ENCODE data around the gene SEPTIN10. TPM values are rescaled to one million over a fixed set of nuclear protein-coding genes. Genes with fewer than 3 reads are reported as not detected.

SEPTIN10 gene
- total RNA-seq, 1 experiment from 2014 or later: 113 TPM

- TF ChIP-seq ELF1 (IDR thresholded peaks at IDR 0.05; ENCODE audit: borderline replicate concordance, low read depth): no peak
These were observed 10.2 kb upstream of the SEPTIN10 start (continued) for GRCh38 chr2:109623923-109624322.

GRCh38 chr2:109623297-109623696 is 9.5 kb upstream of the SEPTIN10 start:
- H3K9me3 ChIP-seq (ENCODE audit: control insufficient read depth in 1 of 2, insufficient read depth in 1 of 2, low read depth in 1 of 2, low read length in 2 of 2): no peaks in the 10 kb centered on the region
- H3K79me2 ChIP-seq (ENCODE audit: insufficient read depth, low read length): no peaks in the 10 kb centered on the region
- no peaks in the 10 kb centered on the region for H3K9me2 ChIP-seq (ENCODE audit: insufficient read depth)
- no TSS peak for BruUV-seq (replicated peaks)
- no peaks in the 10 kb centered on the region for H3K4me1 ChIP-seq (ENCODE audit: control insufficient read depth in 1 of 2, insufficient read depth in 2 of 2, low read length in 2 of 2)
- no peak overlapping the region for H3K4me3 ChIP-seq (replicated peaks in 1 of 2; ENCODE audit: low read depth in 1 of 2, low read length in 2 of 2)
- ATAC-seq: no peak
- no peak for DNase-seq (ENCODE audit: low read depth, low spot score)
- POLR2A ChIA-PET: interaction anchor here (1.4 kb wide), 2 partner anchors 9 to 10 kb away, joined by 5 read pairs; partner anchors contain the start of genes SEPTIN10 and SOWAHC
- H3K36me3 ChIP-seq (ENCODE audit: control insufficient read depth in 1 of 2, insufficient read depth in 2 of 2, low read length in 2 of 2): no peaks in the 10 kb centered on the region
- TF ChIP-seq EZH2phosphoT487 (IDR thresholded peaks at IDR 0.05; ENCODE audit: borderline replicate concordance): no peak
- no peak for TF ChIP-seq SIN3A (IDR thresholded peaks at IDR 0.05; ENCODE audit: low read depth)
- TF ChIP-seq ATF3 (IDR thresholded peaks at IDR 0.05): no peak
- CTCF ChIA-PET: no interaction called here
- no peak overlapping the region for H3K27ac ChIP-seq (ENCODE audit: low read depth, low read length)
- H2AFZ ChIP-seq (ENCODE audit: low read depth, low read length, poor library complexity, severe bottlenecking): no peak overlapping the region
- H3K4me2 ChIP-seq (ENCODE audit: low read length): no peak overlapping the region
- H3K9ac ChIP-seq (ENCODE audit: low read length): no peak overlapping the region
- RAD21 ChIA-PET (ENCODE audit: low non-redundant PET in 1 of 2, low total read pairs in 2 of 2, uncharacterized antibody in 2 of 2, unreplicated experiment in 2 of 2): no interaction called here
- no peaks in the 10 kb centered on the region for H4K20me1 ChIP-seq (ENCODE audit: insufficient read depth)
- intact Hi-C loops (cut with micrococcal nuclease): no loop called here
- no peaks in the 10 kb centered on the region for H3K27me3 ChIP-seq (ENCODE audit: insufficient read depth, low read length)

GRCh38 chr2:109619032-109619615 is 5.4 kb upstream of the SEPTIN10 start:
- no peak overlapping the region for H3K27ac ChIP-seq (ENCODE audit: low read depth, low read length)
- H3K27me3 ChIP-seq (ENCODE audit: insufficient read depth, low read length): no peaks in the 10 kb centered on the region
- 0 out of 2 replicates have a peak, but pooled peaks cover 3% of the 10 kb centered on the region for H4K20me1 ChIP-seq (ENCODE audit: insufficient read depth)
- no peak overlapping the region for H3K9ac ChIP-seq (ENCODE audit: low read length)
- DNase-seq (ENCODE audit: low read depth, low spot score) (no peak), ATAC-seq (no peak)
- ChIA-PET POLR2A (no interaction called here), RAD21 (ENCODE audit: low non-redundant PET in 1 of 2, low total read pairs in 2 of 2, uncharacterized antibody in 2 of 2, unreplicated experiment in 2 of 2) (no interaction called here), CTCF (no interaction called here)
- no TSS peak for BruUV-seq (replicated peaks)
- peaks cover 3 to 16% of the 10 kb centered on the region in 2 experiments; a peak in 3 of 4 replicates for H3K4me1 ChIP-seq (ENCODE audit: control insufficient read depth in 1 of 2, insufficient read depth in 2 of 2, low read length in 2 of 2)
- H3K79me2 ChIP-seq (ENCODE audit: insufficient read depth, low read length): peaks cover 24% of the 10 kb centered on the region
- intact Hi-C loops (cut with micrococcal nuclease): no loop called here
- H3K36me3 ChIP-seq (ENCODE audit: control insufficient read depth in 1 of 2, insufficient read depth in 2 of 2, low read length in 2 of 2): no peaks in the 10 kb centered on the region
- no peak overlapping the region for H2AFZ ChIP-seq (ENCODE audit: low read depth, low read length, poor library complexity, severe bottlenecking)
- no peaks in the 10 kb centered on the region for H3K9me3 ChIP-seq (ENCODE audit: control insufficient read depth in 1 of 2, insufficient read depth in 1 of 2, low read depth in 1 of 2, low read length in 2 of 2)
- no peaks in the 10 kb centered on the region; the same call in 1 of the 2 replicates for H3K9me2 ChIP-seq (ENCODE audit: insufficient read depth)
- H3K4me3 ChIP-seq (replicated peaks in 1 of 2; ENCODE audit: low read depth in 1 of 2, low read length in 2 of 2): no peak overlapping the region
- H3K4me2 ChIP-seq (ENCODE audit: low read length): no peak overlapping the region
- TF ChIP-seq YY1 (IDR thresholded peaks at IDR 0.05; ENCODE audit: extremely low read depth, insufficient replicate concordance, low read depth, low read length) (no peak), ELF1 (IDR thresholded peaks at IDR 0.05; ENCODE audit: borderline replicate concordance, low read depth) (no peak), RAD21 (IDR thresholded peaks at IDR 0.05; ENCODE audit: low read depth) (no peak), ZBTB33 (IDR thresholded peaks at IDR 0.05; ENCODE audit: extremely low read depth, insufficient replicate concordance, low read length) (no peak), FOSL1 (IDR thresholded peaks at IDR 0.05; ENCODE audit: low read depth) (no peak), POLR2AphosphoS5 (IDR thresholded peaks at IDR 0.05; ENCODE audit: low read depth, low read length) (no peak), EZH2 (IDR thresholded peaks at IDR 0.05) (no peak), REST (IDR thresholded peaks at IDR 0.05; ENCODE audit: low read depth) (no peak), SP1 (IDR thresholded peaks at IDR 0.05; ENCODE audit: low read depth) (no peak), CEBPB (IDR thresholded peaks at IDR 0.05; ENCODE audit: low read depth) (no peak)
